Endometrial microvascular endothelial cells (primary cell): ENCODE data around the gene BCL2L13. TPM values are rescaled to one million over a fixed set of nuclear protein-coding genes. Genes with fewer than 3 reads are reported as not detected.
"Not testable (repeated sequence)": the region's sequence is repeated elsewhere in the genome, so short reads cannot be mapped to it uniquely, and the experiment has no call there.

Experiments
- in situ Hi-C: cut with HindIII; loops from 2 replicates; pipeline ENCODE4 v1.10.0; 2017; ENCODE audit warnings: low sequenced_read_pairs, low pct_unique_long_range_greater_than_20kb; ENCODE audit errors: inconsistent ontology term
- total RNA-seq: library from RNA; depleted of rRNA; stranded (reverse); fragments of >200 nt; gene quantifications from one replicate; pipeline ENCODE4 v1.2.3, GENCODE V29; 2015; ENCODE audit errors: inconsistent ontology term

The BCL2L13 gene
- total RNA-seq, 1 donor from 2014 or later = 78.2 TPM

- in situ Hi-C loops = no loop called here
Observed at GRCh38 chr22:17633217-17633997, 5.2 kb upstream of the BCL2L13 start.

DNA sequence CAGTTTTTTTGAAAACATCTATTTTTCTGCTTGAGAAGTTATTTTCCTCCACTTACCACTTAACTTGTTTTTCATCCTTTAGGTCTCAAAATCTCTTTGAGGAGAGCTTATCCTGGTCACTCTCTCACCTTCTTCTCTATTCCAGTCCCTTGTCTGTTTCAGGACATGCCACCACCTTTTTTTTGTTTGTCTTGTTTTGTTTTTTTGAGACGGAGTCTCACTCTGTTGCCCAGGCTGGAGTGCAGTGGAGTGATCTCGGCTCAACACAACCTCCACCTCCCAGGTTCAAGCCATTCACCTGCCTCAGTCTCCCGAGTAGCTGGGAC is 4.6 kb upstream of the BCL2L13 start:
- in situ Hi-C loops = no loop called here

DNA sequence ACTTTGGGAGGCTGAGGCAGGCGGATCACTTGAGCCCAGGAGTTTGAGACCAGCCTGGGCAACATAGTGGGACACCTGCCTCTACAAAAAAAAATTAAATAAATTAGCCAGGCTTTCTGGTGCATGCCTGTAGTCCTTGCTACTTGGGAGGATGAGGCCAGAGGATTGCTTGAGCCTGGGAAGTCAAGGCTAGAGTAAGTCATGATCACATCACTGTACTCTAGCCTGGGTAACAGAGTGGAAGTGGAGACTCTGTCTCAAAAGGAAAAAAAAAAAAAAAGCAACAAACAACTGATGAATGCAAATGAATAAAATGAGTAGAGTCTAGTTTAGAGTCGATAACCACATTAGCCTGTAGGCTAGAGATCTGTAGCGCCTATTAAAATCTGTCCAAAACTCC is 3.9 kb upstream of the BCL2L13 start:
- in situ Hi-C loops = no loop called here

- in situ Hi-C loops = not testable (repeated sequence)
Observed at GRCh38 chr22:17636850-17637249, 1.7 kb upstream of the BCL2L13 start.

- in situ Hi-C loops = no loop called here
Observed at GRCh38 chr22:17637490-17638181, 921 bp upstream of the BCL2L13 start.

- in situ Hi-C loops = no loop called here
Observed at GRCh38 chr22:17638182-17638431, 450 bp upstream of the BCL2L13 start.

DNA sequence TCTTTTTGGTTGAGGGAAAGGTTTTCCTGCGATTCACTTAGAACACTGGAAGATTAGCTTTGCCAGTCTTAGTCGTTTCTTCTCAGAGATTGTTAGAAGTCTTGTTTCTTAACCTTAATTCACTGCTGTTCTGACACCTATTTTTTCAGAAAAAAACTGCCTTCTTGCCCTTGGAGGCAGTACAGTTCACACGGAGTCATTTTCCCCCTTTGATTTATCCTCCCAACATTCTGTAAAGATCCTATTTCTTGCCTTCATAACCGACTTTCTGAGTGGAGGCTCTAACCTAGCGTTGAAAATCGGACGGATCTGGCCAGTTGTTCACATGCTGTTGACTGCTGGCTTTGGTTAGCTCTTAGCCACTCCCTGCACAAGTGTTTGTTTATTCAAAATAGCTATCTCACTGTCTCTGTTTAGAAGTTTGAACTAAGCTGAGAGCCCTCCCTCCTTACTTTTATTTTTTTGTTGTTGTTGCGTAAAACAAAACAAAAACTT is 737 bp downstream of the BCL2L13 start:
- in situ Hi-C loops = no loop called here

- in situ Hi-C loops = no loop called here
Observed at GRCh38 chr22:17641269-17641668, 2.7 kb downstream of the BCL2L13 start.

DNA sequence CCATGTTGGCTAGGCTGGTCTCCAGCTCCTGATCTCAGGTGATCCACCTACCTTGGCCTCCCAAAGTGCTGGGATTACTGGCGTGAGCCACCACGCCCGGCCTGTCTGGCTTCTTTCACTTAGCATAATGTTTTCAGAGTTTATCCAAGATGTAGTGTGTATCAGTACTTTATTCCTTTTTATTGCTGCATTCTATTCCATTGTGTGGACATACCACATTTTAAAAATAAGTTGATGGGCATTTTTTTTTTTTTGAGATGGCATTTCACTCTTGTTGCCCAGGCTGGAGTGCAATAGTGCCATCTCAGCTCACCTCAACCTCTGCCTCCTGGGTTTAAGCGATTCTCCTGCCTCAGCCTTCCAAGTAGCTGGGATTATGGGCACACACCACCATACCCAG is 3.8 kb downstream of the BCL2L13 start:
- in situ Hi-C loops = not testable (repeated sequence)

DNA sequence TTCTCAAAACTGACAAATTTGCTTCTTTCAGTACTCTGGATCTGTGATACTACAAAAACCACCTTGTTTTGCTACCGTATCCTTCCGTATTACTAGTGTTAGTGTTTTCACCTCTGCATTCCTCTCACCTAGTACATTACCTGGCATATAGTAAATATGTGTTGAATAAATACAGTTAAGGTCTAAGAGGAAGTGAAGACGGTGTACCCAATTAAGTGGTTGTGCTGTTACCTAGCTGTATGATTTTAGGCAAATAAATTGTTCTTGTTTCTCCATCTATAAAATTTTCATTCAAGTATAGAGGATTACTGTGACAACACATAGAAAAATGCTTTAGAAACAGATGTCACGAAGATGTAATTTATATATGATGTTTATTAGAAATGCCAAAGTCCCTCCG is 8.9 kb downstream of the BCL2L13 start:
- in situ Hi-C loops = no loop called here

GRCh38 chr22:17647991-17648390 is 9.4 kb downstream of the BCL2L13 start:
- in situ Hi-C loops = no loop called here

DNA sequence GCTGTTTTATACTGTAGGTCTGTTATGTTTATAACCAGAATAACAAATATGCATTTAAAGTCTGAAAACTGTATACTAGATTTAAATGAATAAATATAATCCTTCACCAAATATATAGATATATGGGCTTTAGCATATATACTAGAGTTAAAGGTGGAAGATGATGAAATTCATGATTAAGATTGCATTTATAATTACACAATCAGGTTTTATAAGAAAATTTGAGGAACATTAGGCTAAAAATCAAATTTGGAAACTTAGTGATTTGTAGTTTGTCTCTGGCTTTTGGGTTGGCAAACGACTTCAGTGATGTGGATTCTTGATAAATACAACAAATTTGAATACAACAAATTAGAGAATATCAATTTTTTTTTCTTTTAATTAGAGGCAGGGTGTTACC is 10.0 kb downstream of the BCL2L13 start:
- in situ Hi-C loops = no loop called here

- in situ Hi-C loops = no loop called here
Observed at GRCh38 chr22:17655289-17655688, 16.7 kb downstream of the BCL2L13 start.

- in situ Hi-C loops = no loop called here
Observed at GRCh38 chr22:17656870-17657395, 18.4 kb downstream of the BCL2L13 start.

DNA sequence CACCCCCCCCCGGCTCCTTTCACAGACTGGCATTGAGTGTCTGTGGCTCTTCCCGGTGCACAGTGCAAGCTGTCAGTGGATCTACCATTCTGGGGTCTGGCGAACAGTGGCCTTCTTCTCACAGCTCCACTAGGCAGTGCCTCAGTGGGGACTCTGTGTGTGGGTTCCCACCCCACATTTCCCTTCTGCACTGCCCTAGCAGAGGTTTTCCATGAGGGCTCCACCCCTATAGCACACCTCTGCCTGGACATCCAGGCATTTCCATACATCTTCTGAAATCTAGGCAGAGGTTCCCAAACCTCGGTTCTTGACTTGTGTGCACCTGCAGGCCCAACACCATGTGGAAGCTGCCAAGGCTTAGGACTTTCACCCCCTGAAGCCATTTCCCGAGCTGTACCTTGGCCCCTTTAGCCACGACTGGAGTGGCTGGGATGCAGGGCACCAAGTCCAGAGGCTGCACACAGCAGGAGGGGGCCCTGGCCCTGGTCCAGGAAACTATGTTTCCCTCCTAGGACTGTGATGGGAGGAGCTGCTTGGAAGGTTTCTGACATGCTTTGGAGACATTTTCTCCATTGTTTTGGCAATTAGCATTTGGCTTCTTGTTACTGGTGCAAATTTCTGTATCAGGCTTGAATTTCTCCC is 26.0 kb downstream of the BCL2L13 start:
- in situ Hi-C loops = no loop called here

- in situ Hi-C loops = no loop called here
Observed at GRCh38 chr22:17665248-17665647, 26.7 kb downstream of the BCL2L13 start.

DNA sequence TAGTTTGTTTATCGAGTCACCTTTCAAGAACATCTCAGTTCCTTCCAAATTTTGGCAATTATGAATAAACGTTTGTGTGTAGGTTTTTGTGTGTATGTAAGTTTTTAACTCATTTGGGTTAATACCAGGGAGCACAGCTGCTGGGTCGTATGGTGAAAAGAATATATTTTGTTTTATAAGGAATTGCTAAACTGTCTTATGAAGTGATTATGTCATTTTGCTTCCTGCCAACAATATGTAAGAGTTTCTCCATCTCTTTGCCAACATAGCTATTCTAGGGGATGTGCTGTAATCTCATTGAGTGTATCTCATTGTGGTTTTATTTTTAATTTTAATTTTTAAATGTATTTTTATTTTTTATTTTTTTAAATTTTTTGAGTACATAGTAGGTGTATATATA is 27.3 kb downstream of the BCL2L13 start:
- in situ Hi-C loops = no loop called here

DNA sequence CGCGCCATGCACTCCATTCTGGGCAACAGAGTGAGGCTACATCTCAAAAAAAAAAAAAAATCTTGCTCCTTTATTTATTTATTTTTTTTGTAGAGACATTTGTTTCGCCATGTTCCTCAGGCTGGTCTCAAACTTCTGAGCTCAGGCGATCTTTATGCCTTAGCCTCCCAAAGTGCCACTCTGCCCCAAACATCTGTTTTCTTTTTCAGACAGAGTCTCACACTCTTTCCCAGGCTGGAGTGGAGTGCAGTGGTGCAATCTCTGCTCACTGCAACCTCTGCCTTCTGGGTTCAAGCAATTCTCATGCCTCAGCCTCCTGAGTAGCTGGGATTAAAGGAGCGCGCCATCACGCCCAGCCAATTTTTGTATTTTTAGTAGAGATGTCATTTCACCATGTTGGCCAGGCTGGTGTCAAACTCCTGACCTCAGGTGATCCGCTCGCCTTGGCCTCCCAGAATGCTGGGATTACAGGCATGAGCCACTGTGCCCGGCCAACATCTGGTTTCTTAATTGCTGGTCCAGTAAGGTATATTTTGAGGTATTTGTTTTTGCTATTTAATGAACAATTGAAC is 33.0 kb downstream of the BCL2L13 start:
- in situ Hi-C loops = not testable (repeated sequence)

DNA sequence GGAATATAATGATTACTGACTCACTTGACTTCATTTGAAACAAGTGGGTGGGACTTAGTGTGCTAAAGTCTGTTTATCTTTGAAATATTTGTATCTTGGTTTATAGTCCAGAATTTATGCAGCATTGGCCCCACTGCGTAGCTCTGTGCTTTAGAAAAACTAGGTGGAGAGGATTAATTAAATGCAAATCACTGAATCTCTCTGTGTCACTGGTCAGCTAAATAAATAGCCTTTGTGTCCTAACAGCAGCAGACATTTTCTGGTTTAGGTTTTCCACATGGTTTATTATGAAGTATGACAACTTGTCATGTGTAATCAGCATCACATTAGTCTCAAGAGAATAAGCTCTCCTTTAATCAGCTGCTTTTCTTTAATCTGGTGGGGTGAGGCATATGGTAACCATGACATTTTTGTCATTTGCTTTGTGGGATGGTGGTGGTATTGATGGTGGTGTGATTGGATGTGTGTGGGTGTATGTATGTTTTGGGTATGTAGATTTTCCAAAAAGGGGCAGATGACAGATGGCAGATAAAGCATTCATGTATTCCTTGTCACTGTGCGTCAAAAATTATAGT is 33.9 kb downstream of the BCL2L13 start:
- in situ Hi-C loops = no loop called here
